GM10266 (cell line): Measurements from ENCODE around the gene SLC25A13.
"Not testable (repeated sequence)": the region's sequence is repeated elsewhere in the genome, so short reads cannot be mapped to it uniquely, and the experiment has no call there.

Source experiments
- DNase-seq: peaks from one replicate; pipeline ENCODE4 v3.0.0; 2012; ENCODE audit errors: extremely low spot score
- CTCF ChIP-seq: IDR thresholded peaks from 2 replicates; pipeline ENCODE4 v1.5.1; 2012; ENCODE audit warnings: mild to moderate bottlenecking, low read depth; ENCODE audit not compliant: control insufficient read depth, insufficient read depth; ENCODE audit errors: missing control alignments

Gene SLC25A13, protein sequence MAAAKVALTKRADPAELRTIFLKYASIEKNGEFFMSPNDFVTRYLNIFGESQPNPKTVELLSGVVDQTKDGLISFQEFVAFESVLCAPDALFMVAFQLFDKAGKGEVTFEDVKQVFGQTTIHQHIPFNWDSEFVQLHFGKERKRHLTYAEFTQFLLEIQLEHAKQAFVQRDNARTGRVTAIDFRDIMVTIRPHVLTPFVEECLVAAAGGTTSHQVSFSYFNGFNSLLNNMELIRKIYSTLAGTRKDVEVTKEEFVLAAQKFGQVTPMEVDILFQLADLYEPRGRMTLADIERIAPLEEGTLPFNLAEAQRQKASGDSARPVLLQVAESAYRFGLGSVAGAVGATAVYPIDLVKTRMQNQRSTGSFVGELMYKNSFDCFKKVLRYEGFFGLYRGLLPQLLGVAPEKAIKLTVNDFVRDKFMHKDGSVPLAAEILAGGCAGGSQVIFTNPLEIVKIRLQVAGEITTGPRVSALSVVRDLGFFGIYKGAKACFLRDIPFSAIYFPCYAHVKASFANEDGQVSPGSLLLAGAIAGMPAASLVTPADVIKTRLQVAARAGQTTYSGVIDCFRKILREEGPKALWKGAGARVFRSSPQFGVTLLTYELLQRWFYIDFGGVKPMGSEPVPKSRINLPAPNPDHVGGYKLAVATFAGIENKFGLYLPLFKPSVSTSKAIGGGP

GRCh38 chr7:96321658-96322372, at the start of gene SLC25A13:
SLC25A13 (minus strand) TSS chr7:96322098; CDS start chr7:96321956, 142 bp downstream.
- peak; percentile 92 for DNase-seq
- no peak for TF ChIP-seq CTCF

- not testable (repeated sequence) for DNase-seq
Measured at GRCh38 chr7:96365916-96366315, 44.0 kb upstream of the SLC25A13 start.

- no peak for TF ChIP-seq CTCF
- no peak for DNase-seq
Measured at GRCh38 chr7:96361116-96361857, 39.4 kb upstream of the SLC25A13 start.

GRCh38 chr7:96359876-96360275, 38.0 kb upstream of the SLC25A13 start:
- no peak for TF ChIP-seq CTCF
- DNase-seq: no peak

- DNase-seq: not testable (repeated sequence)
Measured at GRCh38 chr7:96358236-96358971, 36.5 kb upstream of the SLC25A13 start.

- DNase-seq: no peak
- TF ChIP-seq CTCF: no peak
Measured at GRCh38 chr7:96355990-96356506, 34.1 kb upstream of the SLC25A13 start.

DNA sequence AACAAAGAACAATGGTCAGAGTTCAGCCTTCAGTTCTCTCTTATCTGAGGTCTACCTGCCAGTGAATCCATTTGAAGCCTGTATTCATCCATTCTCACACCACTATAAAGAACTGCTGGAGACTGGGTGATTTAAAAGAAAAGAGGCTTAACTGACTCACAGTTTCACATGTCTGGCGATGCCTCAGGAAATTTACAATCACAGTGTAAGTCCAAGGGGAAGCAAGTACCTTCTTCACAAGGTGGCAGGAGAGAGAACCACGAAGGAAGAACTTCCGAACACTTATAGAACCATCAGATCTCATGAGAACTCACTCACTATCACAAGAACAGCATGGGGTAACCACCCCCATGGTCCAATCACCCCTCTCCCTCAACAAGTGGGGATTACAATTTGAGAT, 33.0 kb upstream of the SLC25A13 start:
- DNase-seq: no peak

More for the DNA sequence above, 33.0 kb upstream of the SLC25A13 start:
- TF ChIP-seq CTCF: no peak
